Measurements from ENCODE around the gene DPM1.

- TF ChIP-seq CTCF (IDR thresholded peaks at IDR 0.05; ENCODE audit: low read depth, low read length) = no peak
- TF ChIP-seq POLR2A (IDR thresholded peaks at IDR 0.05; ENCODE audit: extremely low read depth, insufficient read length) = no peak
- no peak for TF ChIP-seq MYC (IDR thresholded peaks at IDR 0.05; ENCODE audit: low read depth, low read length)
- no peak for TF ChIP-seq MAX (IDR thresholded peaks at IDR 0.05; ENCODE audit: low read depth, low read length)
Measured at GRCh38 chr20:50911030-50911429, 47.3 kb downstream of the DPM1 start.
